GM10248 (cell line): ENCODE measurements around the gene WDR41.
"Not testable (repeated sequence)": the region's sequence is repeated elsewhere in the genome, so short reads cannot be mapped to it uniquely, and the experiment has no call there.

Experiments used
- CTCF ChIA-PET: fragments of 300-600 bp; sonication (Branson Sonifier 250); formaldehyde crosslinking; extraction: SDS; loops from one replicate; lab custom pipeline; 2021; ENCODE audit warnings: antibody characterized with exemption; lab: Yijun Ruan, JAX
- POLR2A ChIA-PET: fragments of 350-650 bp; sonication (Branson Sonifier 250); formaldehyde crosslinking; extraction: SDS; loops from one replicate; lab custom pipeline; 2020; ENCODE audit warnings: antibody characterized with exemption; lab: Yijun Ruan, JAX
- DNase-seq: peaks from one replicate; pipeline ENCODE4 v3.0.0; 2012; ENCODE audit errors: extremely low spot score
- TF ChIP-seq, protein P1 (sequence below): IDR thresholded peaks from 2 replicates; pipeline ENCODE4 v1.5.1; 2012; ENCODE audit warnings: mild to moderate bottlenecking, low read depth; ENCODE audit errors: extremely low read depth, missing control alignments, control extremely low read depth

Gene WDR41

DNA sequence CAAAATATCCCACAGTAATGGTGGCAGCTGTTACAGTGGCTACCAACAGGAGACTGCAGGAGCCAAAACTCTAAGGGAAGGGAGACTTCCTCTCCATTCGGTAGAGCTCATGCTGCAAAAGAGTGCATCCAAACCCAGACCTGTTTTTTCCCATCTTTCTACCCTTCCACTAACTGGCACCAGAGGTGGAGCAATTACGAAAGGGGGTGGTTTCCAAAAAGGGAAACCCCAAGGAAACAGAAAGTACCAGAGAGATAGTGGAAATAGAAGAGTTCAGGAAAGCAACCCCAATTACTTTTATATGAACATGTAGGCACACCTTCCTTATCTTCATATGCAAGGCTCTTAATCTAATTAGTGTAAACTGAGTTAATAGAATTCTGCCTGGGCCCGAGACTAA lies 7.3 kb upstream of the WDR41 start:
- CTCF ChIA-PET = interaction anchor here (1.7 kb wide), 1 partner anchor 330 kb away, joined by 3 read pairs; no protein-coding TSS in a partner anchor
- POLR2A ChIA-PET = no interaction called here

DNA sequence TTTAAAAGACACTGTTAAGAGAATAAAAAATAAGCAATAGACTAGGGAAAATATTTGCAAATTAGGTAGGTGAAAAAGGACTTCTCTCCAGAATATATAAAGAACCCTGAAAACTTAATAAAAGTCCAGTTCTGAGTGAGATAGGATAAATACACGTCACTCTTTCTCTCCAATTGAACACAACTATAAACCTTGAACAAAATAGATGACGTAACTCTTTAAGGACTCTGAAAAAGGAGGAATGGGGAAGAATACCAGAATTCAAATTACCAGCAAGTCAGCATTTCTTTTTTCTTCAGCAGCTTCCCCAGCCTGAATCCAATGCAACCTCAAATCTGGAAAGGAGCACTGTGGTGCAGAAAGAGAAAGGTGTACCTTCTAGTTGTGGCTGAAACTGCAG lies 6.8 kb upstream of the WDR41 start:
- TF ChIP-seq, protein P1, sequence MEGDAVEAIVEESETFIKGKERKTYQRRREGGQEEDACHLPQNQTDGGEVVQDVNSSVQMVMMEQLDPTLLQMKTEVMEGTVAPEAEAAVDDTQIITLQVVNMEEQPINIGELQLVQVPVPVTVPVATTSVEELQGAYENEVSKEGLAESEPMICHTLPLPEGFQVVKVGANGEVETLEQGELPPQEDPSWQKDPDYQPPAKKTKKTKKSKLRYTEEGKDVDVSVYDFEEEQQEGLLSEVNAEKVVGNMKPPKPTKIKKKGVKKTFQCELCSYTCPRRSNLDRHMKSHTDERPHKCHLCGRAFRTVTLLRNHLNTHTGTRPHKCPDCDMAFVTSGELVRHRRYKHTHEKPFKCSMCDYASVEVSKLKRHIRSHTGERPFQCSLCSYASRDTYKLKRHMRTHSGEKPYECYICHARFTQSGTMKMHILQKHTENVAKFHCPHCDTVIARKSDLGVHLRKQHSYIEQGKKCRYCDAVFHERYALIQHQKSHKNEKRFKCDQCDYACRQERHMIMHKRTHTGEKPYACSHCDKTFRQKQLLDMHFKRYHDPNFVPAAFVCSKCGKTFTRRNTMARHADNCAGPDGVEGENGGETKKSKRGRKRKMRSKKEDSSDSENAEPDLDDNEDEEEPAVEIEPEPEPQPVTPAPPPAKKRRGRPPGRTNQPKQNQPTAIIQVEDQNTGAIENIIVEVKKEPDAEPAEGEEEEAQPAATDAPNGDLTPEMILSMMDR = no peak
- POLR2A ChIA-PET = no interaction called here
- CTCF ChIA-PET = interaction anchor here (1.7 kb wide), 1 partner anchor 329 kb away, joined by 3 read pairs; no protein-coding TSS in a partner anchor
- DNase-seq = no peak

More for the DNA sequence above, 7.3 kb upstream of the WDR41 start:
- no peak for DNase-seq
- TF ChIP-seq, protein P1 = no peak

DNA sequence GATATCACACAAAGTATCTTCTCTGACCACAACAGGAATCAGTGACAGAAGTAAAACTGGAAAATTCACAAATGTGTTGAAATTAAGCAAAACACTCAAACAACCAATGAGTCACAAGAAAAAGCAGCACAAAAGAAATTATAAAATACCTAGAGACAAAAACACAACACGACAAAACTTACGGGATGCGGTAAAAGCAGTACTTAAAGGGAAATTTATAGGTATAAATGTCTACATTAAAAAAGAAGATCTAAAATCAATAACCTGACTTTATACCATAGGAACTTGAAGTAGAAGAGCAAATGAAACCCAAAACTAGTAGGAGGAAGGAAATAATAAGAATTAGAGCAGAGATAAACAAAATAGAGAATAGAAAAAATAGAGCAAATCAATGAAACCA lies 2.8 kb upstream of the WDR41 start:
- ChIA-PET POLR2A (no interaction called here), CTCF (interaction anchor here (4.3 kb wide), 1 partner anchor 350 kb away, joined by 38 read pairs; no protein-coding TSS in a partner anchor)
- TF ChIP-seq, protein P1 = no peak
- no peak for DNase-seq

DNA sequence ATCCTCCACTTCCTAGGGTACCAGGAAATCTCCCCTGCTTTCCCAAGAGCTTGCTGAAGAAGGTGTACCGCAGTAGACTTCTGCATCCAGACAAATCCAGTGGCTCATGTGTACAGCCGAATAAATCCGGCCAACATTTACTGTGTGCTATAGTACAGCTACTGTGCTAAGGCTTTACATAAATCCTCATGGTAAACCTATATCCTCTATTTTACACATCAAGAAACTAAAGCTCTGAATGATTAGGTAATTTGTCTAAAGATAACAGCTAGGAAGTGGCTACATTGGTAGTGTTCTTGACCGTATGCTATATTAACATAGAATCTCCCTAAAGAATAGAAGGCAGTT lies 511 bp upstream of the WDR41 start:
- TF ChIP-seq, protein P1 = no peak
- ChIA-PET POLR2A (interaction anchor here (0.6 kb wide), 1 partner anchor 11 kb away, joined by 3 read pairs; no protein-coding TSS in a partner anchor), CTCF (interaction anchor here (0.6 to 4.3 kb wide), 36 partner anchors 9 to 800 kb away, joined by 3 to 38 read pairs (median 4); partner anchors contain the start of genes AGGF1 and ZBED3)
- DNase-seq = no peak

DNA sequence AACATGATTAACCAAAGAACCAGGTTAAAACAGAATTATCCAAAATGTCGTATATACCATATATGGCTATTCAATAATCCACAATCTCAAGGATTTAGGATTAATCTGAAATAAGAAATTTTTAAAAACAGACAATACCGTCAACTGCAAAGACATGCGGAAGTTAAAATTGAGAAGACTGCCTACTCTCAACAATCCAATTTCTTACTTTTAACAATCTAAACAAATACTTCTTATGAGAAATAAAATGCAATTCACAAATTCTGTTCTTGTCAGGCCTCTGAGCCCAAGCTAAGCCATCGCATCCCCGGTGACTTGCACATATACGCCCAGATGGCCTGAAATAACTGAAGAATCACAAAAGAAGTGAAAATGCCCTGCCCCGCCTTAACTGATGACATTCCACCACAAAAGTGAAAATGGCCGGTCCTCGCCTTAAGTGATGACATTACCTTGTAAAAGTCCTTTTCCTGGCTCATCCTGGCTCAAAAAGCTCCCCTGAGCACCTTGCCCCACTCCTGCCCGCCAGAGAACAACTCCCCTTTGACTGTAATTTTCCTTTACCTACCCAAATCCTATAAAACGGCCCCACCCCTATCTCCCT lies 1.3 kb downstream of the WDR41 start:
- CTCF ChIA-PET = interaction anchor here (1.0 to 4.3 kb wide), 6 partner anchors 25 to 414 kb away, joined by 3 to 38 read pairs (median 4); partner anchors contain the start of gene ZBED3
- DNase-seq, POLR2A ChIA-PET: not testable (repeated sequence)

DNA sequence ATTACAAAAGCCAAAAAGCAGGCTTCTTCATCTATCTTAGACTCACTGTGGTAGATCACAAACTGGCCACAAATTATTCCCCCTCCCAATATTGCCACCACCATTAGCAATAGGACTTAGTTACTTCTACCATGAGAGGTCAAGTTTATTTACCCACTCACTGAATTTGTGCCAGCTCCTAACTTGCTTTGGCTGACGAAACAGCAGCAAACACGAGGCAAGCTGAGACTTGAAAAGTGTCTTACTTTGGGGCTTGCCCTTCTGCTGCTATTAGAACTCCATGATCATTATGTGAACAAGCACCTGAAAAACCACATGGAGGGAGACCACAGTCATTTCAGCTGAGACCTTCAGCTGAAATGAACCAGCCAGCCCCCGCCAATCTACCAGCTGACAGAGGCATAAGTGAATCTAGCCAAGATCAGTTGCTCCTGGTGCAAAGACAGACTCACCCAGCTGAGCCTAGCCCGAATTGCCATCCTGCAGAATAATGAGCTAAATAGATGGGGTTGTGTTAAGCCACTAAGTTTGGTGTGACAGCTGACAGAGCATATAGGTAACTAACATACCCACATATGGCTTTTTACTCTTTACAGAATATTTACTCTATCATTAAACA lies 5.7 kb downstream of the WDR41 start:
- ChIA-PET POLR2A (no interaction called here), CTCF (no interaction called here)
- no peak for DNase-seq

More for the DNA sequence above, 5.7 kb downstream of the WDR41 start:
- TF ChIP-seq, protein P1 = no peak
